Uterus (tissue), 4 donors: ENCODE data around the gene EVI2B. TPM values are rescaled to one million over a fixed set of nuclear protein-coding genes. Genes with fewer than 3 reads are reported as not detected.

Experiments used
- DNase-seq, 2 donors: peaks; one replicate each; pipeline ENCODE4 v3.0.0-alpha.2; 2019 to 2020
- H3K27ac ChIP-seq, 2 donors: fragments of 200-600 bp; sonication (generic); 1 replicate in 1 of 2; 2 replicates in 1 of 2; pipeline ENCODE4 v1.5.1; 2016 to 2018
- H3K27me3 ChIP-seq, 2 donors: fragments of 200-600 bp; sonication (generic); one replicate each; pipeline ENCODE4 v1.5.1; 2018 to 2019; ENCODE audit warnings: control low read depth in 1 of 2
- H3K36me3 ChIP-seq, 2 donors: fragments of 200-600 bp; sonication (generic); one replicate each; pipeline ENCODE4 v1.5.1; 2019; ENCODE audit warnings: control low read depth in 1 of 2
- H3K4me1 ChIP-seq, 2 donors: fragments of 200-600 bp; sonication (generic); one replicate each; pipeline ENCODE4 v1.5.1; 2018 to 2019; ENCODE audit warnings: control low read depth in 1 of 2
- H3K4me3 ChIP-seq, 2 donors: fragments of 200-600 bp; sonication (generic); 1 replicate in 1 of 2; 2 replicates in 1 of 2; pipeline ENCODE4 v1.5.1; 2018 to 2019; ENCODE audit warnings: mild to moderate bottlenecking in 1 of 2
- H3K9me3 ChIP-seq, 2 donors: fragments of 200-600 bp; sonication (generic); one replicate each; pipeline ENCODE4 v1.5.1; 2019; ENCODE audit warnings: control low read depth in 1 of 2
- CTCF ChIP-seq, 4 experiments: fragments of 200-600 bp in 2 of 4; fragments of 450-650 bp in 2 of 4; sonication (generic) in 2 of 4; IDR thresholded peaks; one replicate each; pipeline ENCODE4 v1.5.1; 2016 to 2019; ENCODE audit warnings: antibody characterized with exemption in 4 of 4, mild to moderate bottlenecking in 2 of 4, moderate library complexity in 1 of 4
- POLR2A ChIP-seq, 2 donors: fragments of 450-650 bp; IDR thresholded peaks; one replicate each; pipeline ENCODE4 v1.6.1; 2016; ENCODE audit warnings: antibody characterized with exemption in 2 of 2, mild to moderate bottlenecking in 1 of 2, moderate library complexity in 1 of 2
- intact Hi-C: fragments of 100-400 bp; cut with DNase I; formaldehyde crosslinking; loops from one replicate; pipeline ENCODE4 v1.15.1; 2023; ENCODE audit warnings: low total_unique reads
- total RNA-seq, 4 donors: library from RNA; depleted of rRNA in 3 of 4; stranded (reverse); fragments of >200 nt in 3 of 4; gene quantifications; one replicate each; pipeline versions ENCODE4 v1.1.0 to v1.2.4, GENCODE V29; 2014 to 2023
- donor health status: DM: yes; HTN: yes; CAD: no.

EVI2B gene, protein sequence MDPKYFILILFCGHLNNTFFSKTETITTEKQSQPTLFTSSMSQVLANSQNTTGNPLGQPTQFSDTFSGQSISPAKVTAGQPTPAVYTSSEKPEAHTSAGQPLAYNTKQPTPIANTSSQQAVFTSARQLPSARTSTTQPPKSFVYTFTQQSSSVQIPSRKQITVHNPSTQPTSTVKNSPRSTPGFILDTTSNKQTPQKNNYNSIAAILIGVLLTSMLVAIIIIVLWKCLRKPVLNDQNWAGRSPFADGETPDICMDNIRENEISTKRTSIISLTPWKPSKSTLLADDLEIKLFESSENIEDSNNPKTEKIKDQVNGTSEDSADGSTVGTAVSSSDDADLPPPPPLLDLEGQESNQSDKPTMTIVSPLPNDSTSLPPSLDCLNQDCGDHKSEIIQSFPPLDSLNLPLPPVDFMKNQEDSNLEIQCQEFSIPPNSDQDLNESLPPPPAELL
- total RNA-seq = 1 to 10 TPM in 3 of 4 donors, under 1 TPM in 1; 0.76 to 9.1 (median 2.9) TPM

- intact Hi-C loops = no loop called here
- Histone ChIP-seq H3K27ac (no peak within 1 kb of the TSS), H3K27me3 (no peaks in the 10 kb centered on the region), H3K36me3 (no peaks in the 10 kb centered on the region), H3K9me3 (no peaks in the 10 kb centered on the region), H3K4me3 (no peak within 1 kb of the TSS), H3K4me1 (no peaks in the 10 kb centered on the region)
- no peak for DNase-seq
- TF ChIP-seq POLR2A (IDR thresholded peaks at IDR 0.05) (no peak), CTCF (IDR thresholded peaks at IDR 0.05) (no peak)
These were observed at the start of gene EVI2B for GRCh38 chr17:31313982-31314781. TSS of gene EVI2B (minus strand) at chr17:31314054. CDS start at chr17:31305609, 8,445 bp downstream.

GRCh38 chr17:31357839-31358394, 44.1 kb upstream of the EVI2B start:
- TF ChIP-seq CTCF (IDR thresholded peaks at IDR 0.05) (no peak), POLR2A (IDR thresholded peaks at IDR 0.05) (no peak)
- no peaks in the 10 kb centered on the region for H3K9me3 ChIP-seq
- no peaks in the 10 kb centered on the region for H3K27me3 ChIP-seq
- intact Hi-C loops = no loop called here
- DNase-seq = no peak
- H3K4me3 ChIP-seq = no peak overlapping the region
- no peaks in the 10 kb centered on the region for H3K36me3 ChIP-seq
- no peak overlapping the region for H3K27ac ChIP-seq
- H3K4me1 ChIP-seq = no peaks in the 10 kb centered on the region

DNA sequence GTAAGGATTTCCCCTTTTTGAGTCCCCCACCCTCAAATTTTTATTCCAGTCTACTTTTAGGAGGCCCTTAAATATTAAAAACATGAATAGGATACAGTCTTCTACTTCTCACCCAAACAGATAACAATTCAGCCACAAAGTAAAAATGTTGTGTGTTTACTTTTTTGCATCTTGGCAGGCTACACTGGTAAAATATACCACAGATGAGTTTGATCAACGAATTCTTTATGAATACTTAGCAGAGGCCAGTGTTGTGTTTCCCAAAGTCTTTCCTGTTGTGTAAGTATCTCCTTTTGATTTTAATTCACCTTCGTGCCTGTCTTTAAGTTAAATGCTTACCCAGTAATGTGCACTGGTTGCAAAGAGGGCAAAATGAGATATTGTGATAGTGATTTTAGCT, 43.2 kb upstream of the EVI2B start:
- intact Hi-C loops = no loop called here
- H3K36me3 ChIP-seq = no peaks in the 10 kb centered on the region
- no peak overlapping the region for H3K27ac ChIP-seq
- DNase-seq = no peak
- H3K4me1 ChIP-seq = no peaks in the 10 kb centered on the region
- H3K27me3 ChIP-seq = no peaks in the 10 kb centered on the region
- H3K9me3 ChIP-seq = no peaks in the 10 kb centered on the region
- TF ChIP-seq POLR2A (IDR thresholded peaks at IDR 0.05) (no peak), CTCF (IDR thresholded peaks at IDR 0.05) (no peak)
- H3K4me3 ChIP-seq = no peak overlapping the region

GRCh38 chr17:31355935-31356334, 42.1 kb upstream of the EVI2B start:
- Histone ChIP-seq H3K9me3 (no peaks in the 10 kb centered on the region), H3K36me3 (no peaks in the 10 kb centered on the region), H3K27me3 (no peaks in the 10 kb centered on the region), H3K27ac (no peak overlapping the region), H3K4me1 (no peaks in the 10 kb centered on the region), H3K4me3 (no peak overlapping the region)
- no peak for DNase-seq
- intact Hi-C loops = no loop called here
- no peak for TF ChIP-seq POLR2A (IDR thresholded peaks at IDR 0.05)
- no peak for TF ChIP-seq CTCF (IDR thresholded peaks at IDR 0.05)
